SK-N-SH treated with all-trans-retinoic acid at 6 μM for 48 hours (cell line): ENCODE results near the gene CACNA1I.

Source experiments
- ARNTL ChIP-seq: fragments of 450-650 bp; formaldehyde crosslinking; IDR thresholded peaks from 2 replicates; pipeline ENCODE4 v1.5.0; 2020; ENCODE audit warnings: low read depth, mild to moderate bottlenecking, moderate library complexity, borderline replicate concordance
- CREB5 ChIP-seq: fragments of 250-450 bp; sonication (Bioruptor Pico); IDR thresholded peaks from 2 replicates; pipeline ENCODE4 v1.5.1; 2020; ENCODE audit warnings: low read depth, mild to moderate bottlenecking, moderate library complexity
- CSDC2 ChIP-seq: fragments of 250-450 bp; sonication (Bioruptor Pico); IDR thresholded peaks from 2 replicates; pipeline ENCODE4 v1.5.0; 2020; ENCODE audit warnings: mild to moderate bottlenecking, moderate library complexity
- GLIS3 ChIP-seq: fragments of 250-450 bp; sonication (Bioruptor Pico); IDR thresholded peaks from 2 replicates; pipeline ENCODE4 v1.5.0; 2020; ENCODE audit warnings: mild to moderate bottlenecking, moderate library complexity
- ISL1 ChIP-seq: fragments of 250-450 bp; sonication (Bioruptor Pico); IDR thresholded peaks from 2 replicates; pipeline ENCODE4 v2.1.2; 2022; ENCODE audit warnings: mild to moderate bottlenecking, moderate library complexity
- OSR1 ChIP-seq: fragments of 250-450 bp; sonication (Bioruptor Pico); IDR thresholded peaks from 2 replicates; pipeline ENCODE4 v1.8.0; 2022; ENCODE audit warnings: moderate library complexity, mild to moderate bottlenecking, inconsistent platforms
- PATZ1 ChIP-seq: fragments of 250-450 bp; sonication (Bioruptor Pico); IDR thresholded peaks from 2 replicates; pipeline ENCODE4 v1.8.0; 2020; ENCODE audit warnings: mild to moderate bottlenecking, moderate library complexity, borderline replicate concordance
- TOX ChIP-seq: fragments of 250-450 bp; sonication (Bioruptor Pico); IDR thresholded peaks from 2 replicates; pipeline ENCODE4 v1.8.0; 2021; ENCODE audit warnings: mild to moderate bottlenecking, moderate library complexity, borderline replicate concordance
- ZFP30 ChIP-seq: fragments of 450-650 bp; formaldehyde crosslinking; IDR thresholded peaks from 2 replicates; pipeline ENCODE4 v1.5.0; 2022; ENCODE audit warnings: mild to moderate bottlenecking, moderate library complexity
- ZNF70 ChIP-seq: fragments of 450-650 bp; formaldehyde crosslinking; IDR thresholded peaks from 2 replicates; pipeline ENCODE4 v1.5.0; 2020; ENCODE audit warnings: mild to moderate bottlenecking, moderate library complexity

DNA sequence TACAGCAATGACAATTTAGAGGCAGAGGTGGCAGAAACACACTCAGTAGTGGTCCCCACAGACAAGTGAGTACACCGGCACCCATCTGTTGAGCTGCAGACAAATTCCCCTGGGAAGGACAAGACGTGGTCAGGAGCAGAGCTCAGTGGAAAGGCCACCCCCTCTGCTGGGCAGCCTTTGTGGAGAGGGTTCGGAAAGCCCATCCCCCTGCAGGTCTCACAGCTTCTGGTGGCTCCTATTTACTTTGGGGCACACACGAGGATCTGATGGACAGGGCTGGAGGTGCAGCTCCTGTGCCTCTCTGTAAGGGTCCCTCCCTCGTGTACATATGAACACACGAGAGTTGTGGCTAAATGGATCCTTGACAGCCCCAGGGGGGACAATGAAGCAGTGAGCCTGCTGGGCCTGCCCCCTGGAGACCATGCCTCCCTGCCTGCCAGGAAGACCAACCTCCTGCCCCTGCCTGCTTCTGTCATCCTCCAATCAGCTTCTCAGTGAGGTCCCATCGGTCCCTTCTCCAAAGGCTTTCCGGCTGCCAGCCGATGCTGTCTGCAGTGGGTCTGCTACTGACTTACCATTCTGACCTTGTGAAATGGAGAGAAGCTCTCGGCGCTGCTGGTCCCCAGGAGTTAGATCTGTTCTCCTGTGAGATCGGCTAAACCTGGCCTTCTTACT lies 161.5 kb downstream of the CACNA1I start:
- no peak for TF ChIP-seq CSDC2
- no peak for TF ChIP-seq PATZ1
- no peak for TF ChIP-seq ZNF70 (CRISPR knock-in tag)
- TF ChIP-seq ARNTL (CRISPR knock-in tag) = no peak
- no peak for TF ChIP-seq OSR1 (CRISPR knock-in tag)
- TF ChIP-seq TOX (CRISPR knock-in tag) = no peak
- no peak for TF ChIP-seq ZFP30 (CRISPR knock-in tag)
- TF ChIP-seq ISL1 (CRISPR knock-in tag) = no peak
- no peak for TF ChIP-seq CREB5 (CRISPR knock-in tag)
- no peak for TF ChIP-seq GLIS3 (CRISPR knock-in tag)
